Activated CD8-positive, alpha-beta memory T cell treated with anti-CD3 and anti-CD28 coated beads, Interleukin-2, amount 10 ng/mL, durations not matched to agents 7 days and 5 days (primary cell): ENCODE results near the gene SSBP3. TPM values are rescaled to one million over a fixed set of nuclear protein-coding genes. Genes with fewer than 3 reads are reported as not detected.
A peak's percentile ranks its signal among the peaks of the same experiment; 100 is the strongest.
"Not testable (repeated sequence)": the region's sequence is repeated elsewhere in the genome, so short reads cannot be mapped to it uniquely, and the experiment has no call there.

Source experiments
- ATAC-seq: fragments of 150-1000 bp; cut with Tn5 transposase; one replicate; pipeline ENCODE4 v1.10.0; 2021; ENCODE audit warnings: moderate library complexity
- CTCF ChIA-PET: fragments of 350-600 bp; sonication (Branson Sonifier 250); formaldehyde crosslinking; loops from one replicate; lab custom pipeline; 2021; ENCODE audit warnings: antibody characterized with exemption; lab: Charles Lee
- DNase-seq: peaks from one replicate; pipeline ENCODE4 v3.0.0-alpha.2; 2020
- H3K27ac Mint-ChIP-seq: one replicate; pipeline ENCODE4 v1.8.0; 2021; ENCODE audit warnings: mild to moderate bottlenecking, mixed read lengths
- H3K27me3 Mint-ChIP-seq: one replicate; pipeline ENCODE4 v1.8.0; 2021; ENCODE audit warnings: mixed read lengths
- H3K36me3 Mint-ChIP-seq: one replicate; pipeline ENCODE4 v1.8.0; 2021; ENCODE audit warnings: mild to moderate bottlenecking, mixed read lengths
- H3K4me1 Mint-ChIP-seq: one replicate; pipeline ENCODE4 v1.8.0; 2021; ENCODE audit warnings: mixed read lengths
- H3K4me3 Mint-ChIP-seq: one replicate; pipeline ENCODE4 v1.8.0; 2021; ENCODE audit warnings: mild to moderate bottlenecking, moderate library complexity, mixed read lengths
- H3K9me3 Mint-ChIP-seq: one replicate; pipeline ENCODE4 v1.8.0; 2022; ENCODE audit warnings: low read depth, mixed read lengths
- total RNA-seq, 2 experiments: library from RNA; stranded (reverse); gene quantifications; one replicate each; pipeline ENCODE4 v1.2.3, GENCODE V29; 2021

The SSBP3 gene
- total RNA-seq, 2 experiments from 2014 or later, result 88.7 to 116 TPM

DNA sequence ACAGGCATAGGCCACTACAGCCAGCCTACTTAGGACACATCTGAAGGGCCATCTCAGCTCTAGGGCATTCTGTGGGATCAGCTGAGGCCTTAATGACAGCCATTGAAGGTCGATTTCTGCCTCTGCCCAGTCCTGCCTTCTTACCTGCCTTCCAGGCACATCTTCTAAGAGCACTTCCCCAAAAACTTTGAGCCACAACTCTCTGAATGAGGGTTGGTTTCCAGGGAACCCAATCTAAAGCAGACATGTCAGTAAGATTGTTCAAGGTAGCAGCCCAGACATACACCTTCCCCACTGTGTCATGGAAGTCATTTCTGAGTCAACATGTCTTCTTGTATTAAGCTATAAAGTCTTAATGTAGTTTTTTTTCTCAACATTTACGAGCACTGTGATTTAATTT lies 18.2 kb upstream of the SSBP3 start:
- no peaks in the 10 kb centered on the region for H3K9me3 Mint-ChIP-seq
- no peak for ATAC-seq
- H3K4me3 Mint-ChIP-seq, result no peak overlapping the region
- CTCF ChIA-PET, result no interaction called here
- no peaks in the 10 kb centered on the region for H3K4me1 Mint-ChIP-seq
- no peak overlapping the region for H3K27ac Mint-ChIP-seq
- no peak for DNase-seq
- H3K27me3 Mint-ChIP-seq, result peaks cover 3% of the 10 kb centered on the region
- H3K36me3 Mint-ChIP-seq, result no peaks in the 10 kb centered on the region

DNA sequence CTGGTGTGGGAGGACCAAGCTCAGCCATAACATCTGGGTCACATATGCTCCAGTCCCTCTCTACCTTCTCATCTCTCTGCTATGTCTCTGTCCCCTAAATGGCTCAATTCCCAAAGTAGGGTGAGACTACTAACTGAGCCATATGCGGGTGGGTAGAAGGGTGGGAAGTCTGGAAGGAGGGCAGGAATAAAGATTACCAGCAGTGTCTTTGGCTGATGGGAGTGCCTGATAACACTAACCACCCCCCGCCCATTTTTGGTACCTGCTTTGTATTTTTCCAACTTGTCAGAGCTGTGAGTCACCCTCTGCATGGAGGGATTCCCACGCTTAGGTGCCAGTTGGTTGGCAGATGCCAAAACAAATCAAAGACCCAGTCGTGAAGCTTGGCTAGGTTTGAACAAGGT lies 14.9 kb upstream of the SSBP3 start:
- CTCF ChIA-PET, result no interaction called here
- Mint-ChIP-seq H3K27ac (no peak overlapping the region), H3K4me1 (peaks cover 4% of the 10 kb centered on the region), H3K36me3 (no peaks in the 10 kb centered on the region), H3K9me3 (no peaks in the 10 kb centered on the region), H3K4me3 (no peak overlapping the region), H3K27me3 (peaks cover 9% of the 10 kb centered on the region)
- ATAC-seq (no peak), DNase-seq (no peak)

GRCh38 chr1:54418598-54418997 lies 12.4 kb upstream of the SSBP3 start:
- H3K9me3 Mint-ChIP-seq, H3K27ac Mint-ChIP-seq, H3K4me3 Mint-ChIP-seq, ATAC-seq, H3K4me1 Mint-ChIP-seq, DNase-seq, H3K36me3 Mint-ChIP-seq: not testable (repeated sequence)
- CTCF ChIA-PET, result interaction anchor here (0.9 to 1.1 kb wide), 2 partner anchors 63 to 94 kb away, joined by 3 read pairs; no protein-coding TSS in a partner anchor
- H3K27me3 Mint-ChIP-seq, result peaks cover 19% of the 10 kb centered on the region

GRCh38 chr1:54417123-54417522 lies 10.9 kb upstream of the SSBP3 start:
- CTCF ChIA-PET, result no interaction called here
- no peak for DNase-seq
- H3K36me3 Mint-ChIP-seq, result no peaks in the 10 kb centered on the region

GRCh38 chr1:54416435-54416834 lies 10.2 kb upstream of the SSBP3 start:
- no peak overlapping the region for H3K4me3 Mint-ChIP-seq
- peaks cover 16% of the 10 kb centered on the region for H3K27me3 Mint-ChIP-seq
- H3K27ac Mint-ChIP-seq, result no peak overlapping the region
- H3K4me1 Mint-ChIP-seq, result peaks cover 17% of the 10 kb centered on the region
- H3K9me3 Mint-ChIP-seq, result no peaks in the 10 kb centered on the region
- DNase-seq (no peak), ATAC-seq (no peak)
- CTCF ChIA-PET, result no interaction called here
- no peaks in the 10 kb centered on the region for H3K36me3 Mint-ChIP-seq

More at GRCh38 chr1:54417123-54417522, 10.9 kb upstream of the SSBP3 start:
- Mint-ChIP-seq H3K4me1 (peaks cover 17% of the 10 kb centered on the region), H3K9me3 (no peaks in the 10 kb centered on the region), H3K27ac (no peak overlapping the region), H3K27me3 (peaks cover 16% of the 10 kb centered on the region), H3K4me3 (no peak overlapping the region)
- ATAC-seq, result no peak

GRCh38 chr1:54415991-54416390 lies 9.8 kb upstream of the SSBP3 start:
- Mint-ChIP-seq H3K4me3 (no peak overlapping the region), H3K4me1 (peaks cover 17% of the 10 kb centered on the region), H3K9me3 (no peaks in the 10 kb centered on the region), H3K36me3 (no peaks in the 10 kb centered on the region), H3K27ac (no peak overlapping the region), H3K27me3 (peaks cover 16% of the 10 kb centered on the region)
- no peak for DNase-seq
- CTCF ChIA-PET, result no interaction called here
- no peak for ATAC-seq

- Mint-ChIP-seq H3K36me3 (no peaks in the 10 kb centered on the region), H3K9me3 (no peaks in the 10 kb centered on the region), H3K27me3 (peaks cover 16% of the 10 kb centered on the region), H3K4me3 (no peak overlapping the region), H3K27ac (no peak overlapping the region), H3K4me1 (peaks cover 19% of the 10 kb centered on the region)
- CTCF ChIA-PET, result no interaction called here
- DNase-seq (no peak), ATAC-seq (no peak)
These were observed 9.3 kb upstream of the SSBP3 start for GRCh38 chr1:54415533-54415932.

DNA sequence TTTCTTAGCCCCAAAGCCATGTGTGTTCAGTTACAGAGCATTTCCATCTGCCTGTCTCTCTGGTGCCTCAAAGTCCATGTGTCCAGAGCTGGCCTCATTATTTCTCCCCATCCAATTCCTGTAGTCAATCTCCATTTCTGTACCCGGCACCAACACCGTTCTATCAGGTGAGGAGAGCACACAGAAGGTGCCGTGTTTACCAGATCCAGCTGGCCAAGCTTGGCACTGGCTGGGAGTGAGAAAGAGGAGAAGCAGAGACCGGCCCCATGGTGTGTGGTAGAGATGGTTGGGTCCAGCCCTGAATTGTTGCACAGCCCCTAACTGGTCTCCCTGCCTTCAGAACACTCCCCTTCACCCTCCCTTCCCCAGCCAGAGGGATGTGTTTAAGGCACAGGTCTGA lies 7.5 kb upstream of the SSBP3 start:
- DNase-seq (no peak), ATAC-seq (no peak)
- no peaks in the 10 kb centered on the region for H3K36me3 Mint-ChIP-seq
- no peak overlapping the region for H3K4me3 Mint-ChIP-seq
- peaks cover 16% of the 10 kb centered on the region for H3K27me3 Mint-ChIP-seq
- peak overlapping the region; percentile 42 for H3K27ac Mint-ChIP-seq
- H3K9me3 Mint-ChIP-seq, result no peaks in the 10 kb centered on the region
- peaks cover 33% of the 10 kb centered on the region for H3K4me1 Mint-ChIP-seq
- CTCF ChIA-PET, result interaction anchor here (1.0 to 3.9 kb wide), 2 partner anchors 73 to 76 kb away, joined by 3 to 16 read pairs; no protein-coding TSS in a partner anchor

DNA sequence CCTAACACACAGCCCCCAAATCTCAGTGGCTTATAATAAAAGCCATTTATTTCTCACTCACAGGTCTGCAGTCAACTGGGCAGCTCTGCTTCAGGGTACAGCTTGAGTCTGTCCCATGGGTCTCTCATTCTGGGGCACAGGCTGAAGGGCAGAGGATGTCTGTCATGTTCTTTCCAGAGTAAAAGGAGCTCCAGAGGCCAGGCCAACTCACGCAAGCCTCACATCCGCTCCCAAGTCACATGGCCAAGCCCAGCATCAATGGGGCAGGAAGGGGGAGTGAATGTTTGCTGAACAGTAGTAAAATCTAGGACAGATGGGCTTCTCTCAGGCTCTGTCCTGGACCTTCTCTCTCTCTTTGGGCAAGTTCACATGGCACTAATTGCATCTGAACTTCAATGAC lies 7.1 kb upstream of the SSBP3 start:
- H3K4me1 Mint-ChIP-seq, result peaks cover 38% of the 10 kb centered on the region
- no peaks in the 10 kb centered on the region for H3K36me3 Mint-ChIP-seq
- no peaks in the 10 kb centered on the region for H3K9me3 Mint-ChIP-seq
- peak overlapping the region; percentile 42 for H3K27ac Mint-ChIP-seq
- CTCF ChIA-PET, result interaction anchor here (1.0 to 3.9 kb wide), 2 partner anchors 73 to 76 kb away, joined by 3 to 16 read pairs; no protein-coding TSS in a partner anchor
- ATAC-seq (peak; percentile 37), DNase-seq (peak; percentile 64)
- peak overlapping the region; percentile 49 for H3K4me3 Mint-ChIP-seq
- H3K27me3 Mint-ChIP-seq, result peaks cover 16% of the 10 kb centered on the region

DNA sequence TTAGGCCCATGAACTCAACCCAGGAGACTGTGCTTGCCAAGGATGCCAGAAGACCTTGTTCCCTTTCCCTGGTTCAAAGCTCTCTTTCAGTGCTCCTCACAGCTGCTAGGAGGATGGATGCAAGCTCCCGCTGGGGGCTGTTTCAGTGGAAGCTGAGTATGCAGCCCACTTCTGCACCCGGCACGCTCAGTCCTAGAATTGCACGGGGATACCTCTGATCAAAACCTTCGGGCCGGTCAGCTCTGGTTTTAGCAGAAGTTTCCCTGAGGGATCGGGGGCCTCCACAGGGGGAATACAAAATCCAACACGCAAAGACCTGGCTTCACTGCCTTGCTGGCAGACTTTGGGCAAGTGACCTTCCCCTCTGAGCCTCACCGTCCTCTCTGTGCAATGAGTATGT lies 4.2 kb upstream of the SSBP3 start:
- Mint-ChIP-seq H3K4me1 (peaks cover 41% of the 10 kb centered on the region), H3K27me3 (peaks cover 10% of the 10 kb centered on the region), H3K9me3 (no peaks in the 10 kb centered on the region), H3K4me3 (no peak overlapping the region), H3K36me3 (no peaks in the 10 kb centered on the region), H3K27ac (no peak overlapping the region)
- CTCF ChIA-PET, result interaction anchor here (3.9 kb wide), 1 partner anchor 79 kb away, joined by 16 read pairs; no protein-coding TSS in a partner anchor
- ATAC-seq (no peak), DNase-seq (no peak)

DNA sequence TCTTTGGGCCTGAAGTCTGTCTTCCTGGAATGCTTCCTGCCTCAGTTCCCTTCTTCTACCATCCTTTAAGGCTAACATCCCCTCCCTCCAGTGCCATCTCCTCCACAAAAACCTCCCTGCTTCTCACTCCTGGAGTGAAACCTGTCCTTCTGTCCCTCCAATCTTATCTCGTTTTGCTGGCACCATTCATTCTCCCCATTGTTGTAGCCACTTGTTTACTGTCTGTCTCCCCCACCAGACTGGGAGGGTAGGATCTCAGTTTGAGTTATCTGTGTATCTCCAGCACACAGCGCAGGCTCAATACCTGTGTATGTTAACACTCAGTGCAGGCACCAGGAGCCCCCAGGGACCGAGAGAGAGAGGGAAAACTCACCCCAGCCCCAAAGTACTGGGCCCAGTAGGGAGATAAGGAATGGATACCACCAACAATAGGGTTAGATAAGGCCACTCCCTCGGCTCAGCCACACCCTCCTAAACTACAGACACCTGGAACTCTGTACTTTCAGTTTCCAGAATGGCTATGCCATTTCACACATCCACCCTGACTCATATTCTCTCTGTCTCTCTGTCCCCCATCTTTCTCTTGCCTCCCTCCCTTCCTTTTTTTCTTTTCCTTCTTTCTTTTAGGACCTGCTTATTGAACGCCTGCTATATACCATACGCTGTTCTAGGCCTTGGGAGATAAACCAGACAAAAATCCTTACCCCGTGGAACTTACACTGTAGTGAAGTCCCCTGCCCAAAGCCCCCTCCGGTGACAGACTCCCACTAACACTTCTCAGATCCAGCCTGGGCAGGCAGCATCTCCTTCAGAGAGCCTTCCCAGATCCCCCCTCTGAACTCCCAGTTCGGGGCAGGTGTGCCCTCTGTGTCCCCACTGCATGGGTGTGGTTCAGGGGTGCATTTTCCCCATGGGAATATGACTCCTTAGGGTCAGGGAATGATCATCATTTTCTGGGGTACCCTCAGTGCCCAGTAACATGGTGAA lies 3.3 kb upstream of the SSBP3 start:
- ATAC-seq (peak; percentile 43), DNase-seq (peak; percentile 75)
- Mint-ChIP-seq H3K36me3 (peaks cover 1% of the 10 kb centered on the region), H3K9me3 (no peaks in the 10 kb centered on the region), H3K4me1 (peaks cover 45% of the 10 kb centered on the region), H3K27ac (peak overlapping the region; percentile 81), H3K27me3 (peaks cover 3% of the 10 kb centered on the region), H3K4me3 (peak overlapping the region; percentile 27)
- CTCF ChIA-PET, result interaction anchor here (1.0 kb wide), 1 partner anchor 80 kb away, joined by 4 read pairs; no protein-coding TSS in a partner anchor

DNA sequence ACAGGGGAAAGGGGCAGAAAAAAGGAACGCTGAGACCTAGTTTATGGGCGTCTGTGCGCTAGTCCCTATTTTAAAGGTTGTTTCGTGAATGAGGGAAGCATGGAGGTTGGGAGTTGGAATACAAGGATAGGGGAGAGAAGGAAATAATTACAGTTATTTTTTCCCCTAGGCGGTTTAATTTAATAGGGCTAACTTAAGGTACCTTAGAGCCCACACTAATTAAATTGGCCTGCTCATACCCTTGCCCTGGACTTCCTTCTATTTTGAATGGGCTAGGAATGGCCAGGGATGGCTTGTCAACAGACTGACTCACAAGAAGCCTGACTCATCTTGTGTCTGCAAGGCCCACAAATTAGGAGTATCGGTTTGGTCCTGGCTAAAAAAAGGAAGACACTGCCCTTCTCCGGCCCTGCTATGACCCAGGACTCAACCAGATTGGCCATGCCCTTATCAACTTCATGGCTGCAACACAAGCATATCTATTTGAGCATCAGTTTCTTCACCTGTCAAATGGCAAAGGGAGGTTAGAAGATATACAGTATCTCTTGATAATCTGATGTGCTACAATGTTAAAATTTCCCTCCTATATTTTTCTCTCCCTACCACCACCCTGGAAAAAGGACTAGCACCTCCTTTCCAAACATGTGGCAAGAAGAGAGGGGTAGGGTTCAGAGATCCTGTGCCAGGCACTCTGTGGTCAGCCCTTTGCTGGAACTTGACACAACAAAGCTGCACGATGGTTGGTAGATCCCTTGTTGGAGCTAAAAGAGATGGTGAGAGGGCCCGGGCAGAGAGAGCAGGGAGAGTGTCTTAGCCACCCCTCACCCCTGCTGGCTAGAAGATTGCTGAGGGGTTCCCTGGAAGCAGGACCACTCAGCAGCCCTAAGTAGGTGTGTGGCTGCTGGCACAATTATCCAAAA lies 2.2 kb upstream of the SSBP3 start:
- ATAC-seq, result no peak
- H3K4me3 Mint-ChIP-seq, result peak overlapping the region; percentile 89
- CTCF ChIA-PET, result interaction anchor here (0.9 to 2.3 kb wide), 5 partner anchors 60 to 91 kb away, joined by 3 to 45 read pairs (median 7); no protein-coding TSS in a partner anchor
- no peak for DNase-seq
- peaks cover 49% of the 10 kb centered on the region for H3K4me1 Mint-ChIP-seq
- peaks cover 10% of the 10 kb centered on the region for H3K36me3 Mint-ChIP-seq
- peak overlapping the region; percentile 81 for H3K27ac Mint-ChIP-seq
- H3K27me3 Mint-ChIP-seq, result no peaks in the 10 kb centered on the region
- H3K9me3 Mint-ChIP-seq, result no peaks in the 10 kb centered on the region
